Mesendoderm (in vitro differentiated cells): Measurements from ENCODE around the gene CYP3A5.

Experiments used
- DNase-seq: peaks from one replicate; pipeline ENCODE4 v3.0.0; 2013
- H2AK5ac ChIP-seq: 2 replicates; pipeline ENCODE4 v1.6.1; 2013; ENCODE audit warnings: low read length, inconsistent platforms
- H2BK120ac ChIP-seq: 2 replicates; pipeline ENCODE4 v1.6.1; 2013; ENCODE audit warnings: low read depth, mild to moderate bottlenecking, low read length, moderate library complexity, mixed read lengths
- H2BK15ac ChIP-seq: replicated peaks from 2 replicates; pipeline ENCODE4 v1.6.1; 2013; ENCODE audit warnings: low read depth, mild to moderate bottlenecking, moderate library complexity
- H2BK5ac ChIP-seq: 2 replicates; pipeline ENCODE4 v1.6.1; 2013; ENCODE audit warnings: low read length, inconsistent platforms
- H3K18ac ChIP-seq: 2 replicates; pipeline ENCODE4 v1.6.1; 2013; ENCODE audit warnings: mild to moderate bottlenecking, low read length, mixed read lengths
- H3K23ac ChIP-seq: one replicate; pipeline ENCODE4 v1.6.1; 2013; ENCODE audit warnings: low read length
- H3K27ac ChIP-seq: 2 replicates; pipeline ENCODE4 v1.5.1; 2013; ENCODE audit warnings: low read depth, mild to moderate bottlenecking, inconsistent platforms, low read length, moderate library complexity
- H3K27me3 ChIP-seq: 2 replicates; pipeline ENCODE4 v1.6.1; 2013; ENCODE audit warnings: low read length, control low read depth, mild to moderate bottlenecking, inconsistent platforms; ENCODE audit not compliant: insufficient read depth, poor library complexity
- H3K36me3 ChIP-seq: 2 replicates; pipeline ENCODE4 v1.6.1; 2013; ENCODE audit warnings: low read length, inconsistent platforms; ENCODE audit not compliant: control insufficient read depth, insufficient read depth
- H3K4ac ChIP-seq: one replicate; pipeline ENCODE4 v1.6.1; 2013; ENCODE audit warnings: low read depth, mild to moderate bottlenecking, low read length, moderate library complexity
- H3K4me1 ChIP-seq: 2 replicates; pipeline ENCODE4 v1.6.1; 2013; ENCODE audit warnings: low read depth, low read length, inconsistent platforms; ENCODE audit not compliant: control insufficient read depth
- H3K4me2 ChIP-seq: 2 replicates; pipeline ENCODE4 v1.6.1; 2013; ENCODE audit warnings: low read length
- H3K4me3 ChIP-seq: 2 replicates; pipeline ENCODE4 v1.5.1; 2013; ENCODE audit warnings: mild to moderate bottlenecking, low read length
- H3K56ac ChIP-seq: one replicate; pipeline ENCODE4 v1.6.1; 2013; ENCODE audit warnings: low read length
- H3K79me1 ChIP-seq: 2 replicates; pipeline ENCODE4 v1.6.1; 2013; ENCODE audit warnings: low read length, inconsistent platforms
- H3K79me2 ChIP-seq: 2 replicates; pipeline ENCODE4 v1.6.1; 2013; ENCODE audit warnings: mild to moderate bottlenecking, low read length; ENCODE audit not compliant: control insufficient read depth, insufficient read depth
- H3K9ac ChIP-seq: 2 replicates; pipeline ENCODE4 v1.6.1; 2013; ENCODE audit warnings: low read length, inconsistent platforms
- H4K5ac ChIP-seq: one replicate; pipeline ENCODE4 v1.6.1; 2013; ENCODE audit warnings: low read length
- H4K8ac ChIP-seq: one replicate; pipeline ENCODE4 v1.6.1; 2013; ENCODE audit warnings: low read depth, mild to moderate bottlenecking, control low read depth, low read length, moderate library complexity
- WGBS: extraction: QIAGEN DNeasy Blood & Tissue Kit; methylation state at CpG from one replicate; pipeline ENCODE4 v1.1.7; 2013; ENCODE audit warnings: low lambda C conversion rate, missing lambda C conversion rate; ENCODE audit not compliant: insufficient coverage; ENCODE audit errors: extremely low coverage; 5-methylcytosine and 5-hydroxymethylcytosine counted together

The CYP3A5 gene

DNA sequence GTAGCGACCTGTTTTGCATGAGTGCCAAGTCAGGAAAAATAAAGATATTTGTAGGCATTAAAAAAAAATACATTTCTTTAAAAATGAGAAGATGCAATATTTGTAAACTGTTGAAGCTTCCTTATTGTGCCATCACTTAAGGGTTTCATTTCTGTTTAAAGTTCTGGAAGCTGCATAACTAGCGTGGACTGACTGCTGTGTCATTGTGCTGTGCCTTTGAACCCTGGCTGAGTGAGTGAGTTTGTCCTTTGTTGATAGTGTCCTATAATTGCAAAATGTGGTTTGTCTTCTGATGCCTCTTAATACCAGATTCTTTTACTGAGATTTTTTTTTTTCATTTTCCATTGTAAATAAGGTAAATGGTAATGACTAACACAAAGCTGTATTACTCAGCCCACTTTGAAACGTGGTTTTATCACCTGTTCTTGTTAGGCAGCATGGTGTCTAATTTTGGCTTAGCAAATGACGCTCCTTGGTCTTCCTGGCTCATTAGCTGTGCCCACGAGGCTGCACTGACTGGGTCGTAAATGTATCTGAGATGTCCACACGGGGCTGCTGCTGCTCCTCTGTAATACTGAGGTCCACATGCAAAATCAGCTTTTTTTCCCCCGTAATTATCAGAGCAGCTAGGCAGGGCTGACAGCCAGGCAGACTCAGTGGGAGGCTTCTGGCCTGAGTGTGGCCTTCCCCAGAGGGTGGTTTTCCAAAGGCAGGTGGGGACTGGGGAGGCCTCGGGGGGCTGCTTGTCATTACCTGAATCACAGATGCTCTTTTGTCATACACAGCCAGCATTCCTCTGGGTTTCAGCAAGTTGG, 48.3 kb downstream of the CYP3A5 start:
- H2BK120ac ChIP-seq: no peak overlapping the region
- no peak overlapping the region for H3K56ac ChIP-seq
- H3K23ac ChIP-seq: no peak overlapping the region
- H2BK15ac ChIP-seq: no peak overlapping the region
- no peaks in the 10 kb centered on the region for H3K4me1 ChIP-seq
- H4K8ac ChIP-seq: no peak overlapping the region
- peaks cover 4% of the 10 kb centered on the region for H3K36me3 ChIP-seq
- no peaks in the 10 kb centered on the region for H3K79me2 ChIP-seq
- H2AK5ac ChIP-seq: no peak overlapping the region
- no peak overlapping the region for H3K9ac ChIP-seq
- no peaks in the 10 kb centered on the region for H3K79me1 ChIP-seq
- whole genome bisulfite sequencing: no CpG with 5 or more reads among the region's 9 CpGs
- no peak overlapping the region for H3K27ac ChIP-seq
- H2BK5ac ChIP-seq: no peak overlapping the region
- H4K5ac ChIP-seq: no peak overlapping the region
- no peak overlapping the region for H3K4ac ChIP-seq
- DNase-seq: peak; percentile 43
- H3K4me2 ChIP-seq: no peak overlapping the region
- no peaks in the 10 kb centered on the region for H3K27me3 ChIP-seq
- H3K4me3 ChIP-seq: no peak overlapping the region
- H3K18ac ChIP-seq: no peak overlapping the region

DNA sequence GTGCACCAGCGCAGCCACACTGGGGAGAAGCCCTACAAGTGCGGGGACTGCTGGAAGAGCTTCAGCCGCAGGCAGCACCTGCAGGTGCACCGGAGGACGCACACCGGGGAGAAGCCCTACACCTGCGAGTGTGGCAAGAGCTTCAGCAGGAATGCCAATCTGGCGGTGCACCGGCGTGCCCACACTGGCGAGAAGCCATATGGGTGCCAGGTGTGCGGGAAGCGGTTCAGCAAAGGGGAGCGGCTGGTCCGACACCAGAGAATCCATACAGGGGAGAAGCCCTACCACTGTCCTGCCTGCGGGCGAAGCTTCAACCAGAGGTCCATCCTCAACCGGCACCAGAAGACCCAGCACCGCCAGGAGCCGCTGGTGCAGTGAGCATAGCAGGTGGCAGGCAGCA, 50.2 kb downstream of the CYP3A5 start:
- Histone ChIP-seq H3K9ac (no peak overlapping the region), H2BK15ac (no peak overlapping the region), H3K4ac (no peak overlapping the region), H2BK120ac (no peak overlapping the region), H3K18ac (no peak overlapping the region), H3K4me1 (no peaks in the 10 kb centered on the region), H3K36me3 (peaks cover 12% of the 10 kb centered on the region), H3K79me2 (no peaks in the 10 kb centered on the region), H3K4me3 (no peak overlapping the region), H4K5ac (no peak overlapping the region), H2AK5ac (no peak overlapping the region), H3K27me3 (no peaks in the 10 kb centered on the region), H3K56ac (no peak overlapping the region), H3K79me1 (no peaks in the 10 kb centered on the region), H3K4me2 (no peak overlapping the region), H3K23ac (no peak overlapping the region), H2BK5ac (no peak overlapping the region), H3K27ac (no peak overlapping the region), H4K8ac (no peak overlapping the region)
- no peak for DNase-seq
- WGBS: no CpG with 5 or more reads among the region's 20 CpGs

DNA sequence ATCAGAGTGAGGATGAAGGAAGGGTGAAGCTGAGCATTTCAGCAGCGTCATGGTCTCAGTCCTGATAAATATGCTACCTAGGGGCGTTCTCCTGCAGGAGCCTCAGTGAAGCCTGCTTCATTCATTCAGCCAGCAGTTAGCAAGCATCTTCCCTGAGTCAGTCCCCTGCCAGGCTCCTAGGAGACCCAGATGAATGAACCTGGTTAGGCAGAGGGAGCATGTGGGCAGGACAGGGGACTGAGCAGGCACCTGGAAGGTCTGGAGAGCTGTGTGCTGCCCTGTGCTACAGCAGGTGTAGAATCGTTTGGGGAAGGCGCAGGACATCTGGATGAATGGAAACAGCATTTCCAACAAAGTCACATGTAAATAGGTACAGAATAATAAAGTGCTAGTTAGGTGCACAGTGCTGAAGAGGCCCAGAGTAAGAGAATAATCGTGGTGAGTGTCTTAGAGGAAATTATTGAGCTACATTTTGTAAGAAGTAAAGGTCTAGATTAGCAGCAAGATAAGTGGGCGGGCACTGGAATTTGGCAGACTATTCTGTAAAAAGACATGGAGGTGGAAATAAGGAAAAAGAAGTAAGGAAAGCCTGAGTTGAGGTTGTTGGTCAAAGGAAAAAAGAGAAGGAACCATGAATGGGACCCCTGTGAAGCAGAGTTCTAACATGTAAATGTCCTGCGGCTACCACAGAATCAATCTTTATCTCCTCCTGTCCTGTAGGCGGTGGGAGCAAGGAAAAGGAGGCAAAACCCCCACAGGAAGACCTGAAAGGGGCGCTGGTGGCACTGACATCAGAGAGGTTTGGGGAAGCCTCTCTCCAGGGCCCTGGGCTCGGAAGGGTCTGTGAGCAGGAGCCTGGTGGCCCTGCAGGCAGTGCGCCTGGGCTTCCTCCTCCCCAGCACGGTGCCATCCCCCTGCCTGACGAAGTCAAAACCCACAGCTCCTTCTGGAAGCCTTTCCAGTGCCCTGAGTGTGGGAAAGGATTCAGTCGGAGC, 51.0 kb downstream of the CYP3A5 start:
- Histone ChIP-seq H4K5ac (no peak overlapping the region), H3K4me3 (no peak overlapping the region), H2BK5ac (no peak overlapping the region), H3K23ac (no peak overlapping the region), H3K56ac (no peak overlapping the region), H3K27me3 (no peaks in the 10 kb centered on the region), H3K27ac (no peak overlapping the region), H2BK15ac (no peak overlapping the region), H3K4me1 (no peaks in the 10 kb centered on the region), H3K4ac (no peak overlapping the region), H3K4me2 (no peak overlapping the region), H3K18ac (no peak overlapping the region), H3K9ac (no peak overlapping the region), H3K36me3 (peaks cover 12% of the 10 kb centered on the region), H2BK120ac (no peak overlapping the region), H3K79me1 (no peaks in the 10 kb centered on the region), H3K79me2 (no peaks in the 10 kb centered on the region), H2AK5ac (no peak overlapping the region), H4K8ac (no peak overlapping the region)
- no CpG with 5 or more reads among the region's 14 CpGs for WGBS
- DNase-seq: peak; percentile 7

DNA sequence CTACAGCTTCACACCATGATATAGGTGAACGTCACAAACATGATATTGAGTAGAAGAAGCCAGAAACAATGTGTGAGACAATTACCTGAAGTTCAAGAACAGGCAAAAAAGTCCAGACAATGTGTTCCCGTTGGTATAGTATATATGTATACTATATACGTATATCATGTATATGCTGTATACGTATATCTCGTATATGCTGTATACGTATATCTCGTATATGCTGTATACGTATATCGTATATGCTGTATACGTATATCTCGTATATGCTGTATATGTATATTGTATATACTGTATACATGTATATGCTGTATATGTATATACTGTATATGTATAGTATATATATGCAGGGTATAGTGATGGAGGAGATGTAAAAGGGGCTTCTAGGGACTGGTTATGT, 52.3 kb downstream of the CYP3A5 start:
- Histone ChIP-seq H3K79me2 (no peaks in the 10 kb centered on the region), H3K4me1 (no peaks in the 10 kb centered on the region), H3K23ac (no peak overlapping the region), H2AK5ac (no peak overlapping the region), H3K18ac (no peak overlapping the region), H3K4ac (no peak overlapping the region), H3K56ac (no peak overlapping the region), H3K27me3 (no peaks in the 10 kb centered on the region), H2BK120ac (no peak overlapping the region), H2BK5ac (no peak overlapping the region), H4K5ac (no peak overlapping the region), H3K36me3 (peaks cover 17% of the 10 kb centered on the region), H2BK15ac (no peak overlapping the region), H3K79me1 (no peaks in the 10 kb centered on the region), H3K4me2 (no peak overlapping the region), H4K8ac (no peak overlapping the region), H3K9ac (no peak overlapping the region), H3K27ac (no peak overlapping the region), H3K4me3 (no peak overlapping the region)
- no CpG with 5 or more reads among the region's 11 CpGs for WGBS
- DNase-seq: no peak

DNA sequence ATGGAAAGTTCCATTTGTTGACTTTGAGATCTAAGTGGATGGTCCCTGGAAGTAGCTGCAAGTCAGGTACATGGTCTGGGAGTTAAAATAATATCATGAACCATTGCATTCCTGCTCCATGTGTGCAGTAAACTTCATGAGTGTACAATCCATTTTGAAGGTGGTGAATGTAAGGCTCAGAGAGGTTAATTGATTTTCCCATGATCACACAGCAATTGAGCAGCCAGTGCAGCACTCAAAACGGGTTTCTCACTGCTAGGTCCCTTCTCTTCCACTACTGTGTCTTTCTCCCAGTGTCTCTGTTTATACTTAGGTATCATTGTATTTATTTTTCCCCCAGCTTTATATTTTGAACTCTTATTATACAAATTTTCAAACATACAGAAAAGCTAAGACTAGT, 53.1 kb downstream of the CYP3A5 start:
- H2BK120ac ChIP-seq: no peak overlapping the region
- WGBS: no CpG with 5 or more reads among the region's 1 CpG
- H2BK15ac ChIP-seq: no peak overlapping the region

More for the DNA sequence above, 53.1 kb downstream of the CYP3A5 start:
- Histone ChIP-seq H3K4me3 (no peak overlapping the region), H3K4me1 (no peaks in the 10 kb centered on the region), H2BK5ac (no peak overlapping the region), H4K5ac (no peak overlapping the region), H3K27me3 (no peaks in the 10 kb centered on the region), H3K56ac (no peak overlapping the region), H3K4me2 (no peak overlapping the region), H4K8ac (no peak overlapping the region), H3K79me1 (no peaks in the 10 kb centered on the region), H3K27ac (no peak overlapping the region), H3K36me3 (peaks cover 17% of the 10 kb centered on the region), H3K9ac (no peak overlapping the region), H3K4ac (no peak overlapping the region), H3K79me2 (no peaks in the 10 kb centered on the region), H2AK5ac (no peak overlapping the region), H3K23ac (no peak overlapping the region), H3K18ac (no peak overlapping the region)
- no peak for DNase-seq
